NCI-H146 (cell line): ENCODE data around the gene HERC2.

Experiments used
- DNase-seq: peaks from one replicate; lab custom pipeline; 2025; lab: John Stamatoyannopoulos, UW

The HERC2 gene

GRCh38 chr15:28112101-28112760 is 209.7 kb downstream of the HERC2 start:
- no peak for DNase-seq

GRCh38 chr15:28111543-28111942 is 210.4 kb downstream of the HERC2 start:
- DNase-seq, result no peak

GRCh38 chr15:28110481-28110881 is 211.5 kb downstream of the HERC2 start:
- DNase-seq, result no peak

DNA sequence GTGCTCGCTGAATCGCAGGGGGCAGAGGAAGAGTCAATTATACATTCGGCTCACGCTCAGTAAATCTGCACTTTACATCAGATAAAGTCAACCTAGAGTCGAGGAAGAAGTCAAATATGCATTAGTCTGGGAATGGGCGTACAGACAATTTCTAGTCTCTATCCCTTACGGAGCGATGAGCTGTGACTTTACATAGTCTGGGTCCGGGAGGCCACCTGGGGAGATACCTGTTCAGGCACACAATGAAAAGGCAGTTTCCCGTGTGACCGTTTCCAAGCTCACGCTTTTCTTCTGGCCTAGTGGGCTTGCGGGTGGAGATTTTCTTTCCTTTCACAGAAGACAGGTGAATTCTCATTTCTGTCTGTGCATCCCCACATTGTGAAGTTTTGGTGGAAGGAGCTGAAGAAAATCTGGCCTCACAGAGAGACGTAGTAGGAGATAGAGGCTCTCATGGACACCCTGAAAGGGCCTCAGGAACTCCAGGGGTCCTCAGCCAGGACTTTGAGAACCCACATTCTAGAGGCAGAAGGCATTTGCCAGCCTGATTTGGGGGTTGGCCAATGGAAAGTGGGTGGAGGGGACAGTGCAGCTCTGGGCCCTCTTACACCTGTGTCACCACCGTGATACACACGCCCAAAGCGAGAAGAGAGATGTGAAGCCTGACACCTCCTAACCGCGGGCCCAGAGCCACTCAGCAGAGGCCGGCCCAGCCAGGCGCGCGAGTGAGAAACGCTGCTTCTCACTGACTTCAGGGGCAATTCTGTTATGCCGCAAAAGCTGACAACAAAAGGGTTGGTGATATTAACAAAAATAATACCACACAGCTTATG is 212.1 kb downstream of the HERC2 start:
- DNase-seq, result no peak

DNA sequence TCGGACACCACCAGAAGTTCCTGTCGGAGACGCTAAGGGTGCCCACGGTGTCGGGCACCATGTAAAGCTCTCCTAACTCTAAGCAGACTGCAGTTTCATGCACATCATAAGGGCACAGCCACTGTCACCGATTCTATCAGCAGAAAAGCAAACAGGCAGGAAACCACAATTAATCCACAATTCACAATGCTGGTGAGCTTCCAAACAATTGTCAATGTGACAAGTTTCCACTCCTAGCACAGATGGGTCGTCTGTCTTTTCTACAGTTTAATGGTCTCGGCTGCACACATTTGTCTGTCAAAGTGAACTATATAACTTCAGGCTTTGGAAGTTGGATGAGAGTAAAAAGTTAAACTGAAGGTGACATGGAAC is 214.1 kb downstream of the HERC2 start:
- no peak for DNase-seq

GRCh38 chr15:28107111-28107903 is 214.7 kb downstream of the HERC2 start:
- no peak for DNase-seq

- DNase-seq, result no peak
These were observed 215.5 kb downstream of the HERC2 start for GRCh38 chr15:28106294-28107110.

DNA sequence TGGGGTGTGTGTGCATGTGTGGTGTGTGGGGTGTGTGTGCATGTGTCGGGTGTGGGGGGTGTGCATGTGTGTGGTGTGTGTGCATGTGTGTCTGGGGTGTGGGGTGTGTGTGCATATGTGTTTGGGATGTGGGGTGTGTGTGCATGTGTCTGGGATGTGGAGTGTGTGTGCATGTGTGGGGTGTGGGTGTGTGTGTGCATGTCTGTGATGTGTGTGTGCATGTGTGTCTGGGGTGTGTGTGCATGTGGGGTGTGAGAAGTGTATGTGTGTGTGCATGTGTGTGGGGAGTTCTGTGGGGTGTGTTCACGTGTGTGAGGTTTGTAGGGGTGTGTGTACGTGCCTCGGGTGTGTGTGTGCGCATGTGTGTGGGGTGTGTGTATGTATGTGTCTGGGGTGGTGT is 216.2 kb downstream of the HERC2 start:
- DNase-seq, result no peak

DNA sequence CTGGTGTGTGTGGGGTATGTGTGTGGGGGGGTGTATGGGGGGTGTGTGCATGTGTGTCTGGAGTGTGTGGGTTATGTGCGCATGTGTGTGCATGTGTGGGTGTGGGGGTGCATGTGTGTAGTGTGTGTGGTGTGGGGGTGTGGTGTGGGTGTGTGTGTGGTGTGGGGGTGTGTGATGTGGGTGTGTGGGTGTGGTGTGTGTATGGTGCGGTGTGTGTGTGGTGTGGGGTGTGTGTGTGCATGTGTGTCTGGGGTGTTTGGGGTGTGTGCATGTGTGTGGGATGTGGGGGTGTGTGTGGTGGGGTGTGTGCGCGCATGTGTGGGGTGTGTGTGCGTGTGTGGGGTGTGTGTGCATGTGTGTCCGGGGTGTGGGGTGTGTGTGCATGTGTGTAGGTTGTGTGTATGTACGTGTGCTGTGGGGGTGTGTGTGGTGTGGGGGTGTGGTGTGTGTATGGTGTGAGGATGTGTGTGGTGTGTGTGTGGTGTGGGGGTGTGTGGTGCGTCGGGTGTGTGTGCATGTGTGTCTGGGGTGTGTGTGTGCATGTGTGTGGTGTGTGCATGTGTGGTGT is 216.7 kb downstream of the HERC2 start:
- DNase-seq, result no peak

DNA sequence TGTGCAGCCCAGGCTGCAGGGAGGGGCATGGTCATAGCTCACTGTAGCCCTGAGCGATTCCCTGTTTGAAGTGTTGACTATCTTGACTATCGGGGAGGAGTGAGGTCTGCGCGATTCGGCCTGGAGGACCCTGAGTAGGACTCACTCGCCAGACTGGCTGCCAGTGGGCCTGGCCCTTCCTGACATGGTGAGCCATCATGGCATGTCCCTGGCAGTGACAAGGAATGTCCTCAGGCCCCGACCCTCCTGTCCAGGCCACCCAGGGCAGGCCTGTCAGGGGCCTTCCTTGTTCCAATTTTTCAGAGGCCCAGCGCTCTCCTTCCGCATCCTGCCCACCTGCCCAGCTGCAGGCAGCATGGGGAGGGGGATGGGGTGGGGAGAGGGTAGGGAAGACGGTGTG is 217.7 kb downstream of the HERC2 start:
- DNase-seq, result no peak

- DNase-seq, result no peak
These were observed 218.1 kb downstream of the HERC2 start for GRCh38 chr15:28103831-28104230.

DNA sequence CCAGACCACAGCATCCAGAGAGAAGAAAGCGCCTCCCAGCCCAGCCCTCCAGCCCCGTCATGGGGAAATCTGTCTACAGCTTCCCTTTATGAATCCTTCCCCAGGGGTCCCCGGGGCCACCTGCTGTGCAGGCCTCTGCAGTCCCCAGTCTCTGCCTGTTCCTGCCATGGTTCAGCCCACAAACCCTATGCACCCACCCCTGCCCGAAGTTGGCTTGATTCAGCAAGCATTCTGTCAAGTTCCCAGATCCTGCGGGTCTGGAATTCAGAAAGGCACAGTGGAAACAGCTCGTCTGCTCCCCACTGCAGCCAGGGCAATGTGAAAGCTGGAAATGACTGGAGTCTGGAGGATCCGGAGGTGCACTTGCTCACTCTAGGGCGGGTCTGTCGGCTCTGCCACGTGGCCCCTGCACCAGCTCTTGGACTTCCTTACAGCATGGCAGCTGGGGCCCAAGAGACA is 220.0 kb downstream of the HERC2 start:
- DNase-seq, result no peak

DNA sequence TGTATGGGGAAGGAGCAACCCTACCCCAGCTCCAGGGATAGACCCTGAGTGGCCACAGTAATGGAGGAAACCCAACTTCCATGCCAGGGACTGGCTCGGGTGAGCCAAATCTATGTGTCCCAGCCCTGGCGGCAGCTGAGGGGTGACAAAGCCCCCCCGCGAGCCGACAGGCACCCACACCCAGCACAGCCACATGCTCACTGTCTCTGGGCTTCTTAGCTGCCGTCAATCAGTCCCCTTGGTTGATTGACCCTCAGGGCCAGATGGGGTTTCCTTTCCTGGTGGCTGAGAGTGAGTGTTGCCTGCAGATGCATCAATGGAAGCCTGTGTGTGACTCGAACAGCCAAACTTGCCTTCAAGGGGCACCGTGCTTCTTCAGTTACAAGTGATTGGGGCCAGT is 220.8 kb downstream of the HERC2 start:
- DNase-seq, result no peak

DNA sequence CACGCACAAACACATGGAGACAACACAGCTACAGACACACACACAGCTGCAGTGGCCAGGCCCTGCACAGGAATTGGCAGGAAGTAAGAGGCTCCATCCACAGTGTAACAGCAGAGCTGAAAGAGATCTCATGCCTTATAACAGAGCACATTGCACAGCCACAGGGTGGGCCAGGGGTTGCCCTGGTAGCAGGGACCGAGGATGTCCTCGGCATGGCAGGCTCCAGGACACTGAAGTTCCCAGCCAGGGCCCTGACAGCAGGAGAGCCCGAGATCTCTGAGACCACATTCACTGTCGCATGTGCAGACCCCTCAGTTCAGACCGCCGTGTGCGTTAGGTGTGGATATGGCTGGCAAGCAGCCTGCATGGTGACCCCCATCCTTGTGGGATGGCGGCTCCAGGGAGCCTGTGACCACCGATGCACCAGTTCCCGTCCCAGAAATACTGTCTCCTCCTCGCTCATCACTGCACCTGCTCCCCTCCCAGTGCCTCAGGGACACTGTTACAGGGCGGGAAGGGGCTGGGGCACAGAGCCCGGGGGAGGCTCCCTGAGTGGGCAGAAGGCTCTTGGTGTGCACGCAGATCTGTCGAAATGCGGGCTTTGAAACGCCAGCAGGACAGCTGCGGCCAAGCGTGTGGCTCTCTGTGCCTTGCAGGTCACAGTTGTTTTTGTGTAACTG is 221.3 kb downstream of the HERC2 start:
- no peak for DNase-seq

- no peak for DNase-seq
These were observed 222.3 kb downstream of the HERC2 start for GRCh38 chr15:28099555-28100140.

DNA sequence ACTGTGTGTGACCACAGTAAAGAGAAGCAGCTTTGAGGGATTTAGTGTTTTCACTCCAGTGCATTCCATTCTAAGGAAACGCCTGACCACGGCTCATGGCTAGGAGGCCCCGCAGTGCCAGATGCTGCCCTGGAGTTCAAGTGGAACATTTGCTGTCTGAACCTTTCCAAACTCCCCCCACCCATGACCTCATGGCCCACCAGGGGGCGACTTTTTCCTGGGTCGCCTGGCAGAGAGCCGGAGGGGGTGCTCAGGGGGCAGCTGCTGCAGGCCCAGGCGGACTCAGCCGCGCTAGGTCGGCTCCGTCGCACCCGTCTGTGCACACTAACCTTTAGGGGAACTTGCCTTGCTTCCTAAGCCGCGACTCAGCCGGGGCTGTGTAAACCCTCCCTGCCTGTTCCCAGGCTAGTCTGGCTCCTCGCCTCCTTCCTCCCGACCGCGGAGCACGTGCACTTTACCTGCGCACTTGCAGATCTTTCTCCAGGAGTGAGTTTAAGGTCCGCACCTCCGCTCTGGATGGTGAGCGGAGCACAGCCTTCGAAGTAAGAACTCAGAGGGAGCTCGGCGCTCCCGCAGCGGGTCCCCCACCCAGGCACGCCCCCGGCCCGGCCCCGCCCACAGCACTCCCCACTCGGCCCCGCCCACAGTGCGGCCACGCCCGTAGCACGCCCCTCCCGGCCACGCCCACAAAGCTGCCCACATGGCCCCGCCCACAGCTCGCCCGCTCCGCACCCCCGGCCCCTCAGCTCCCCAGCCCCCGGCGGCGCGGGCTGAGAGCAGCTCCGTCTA is 223.0 kb downstream of the HERC2 start, which contains the start of gene OCA2:
Gene OCA2, minus strand, starts transcription at position 550 of the 789 bp plus-strand sequence. CDS start 17,441 bp downstream, outside the sequence.
- DNase-seq, result peak; percentile 70

DNA sequence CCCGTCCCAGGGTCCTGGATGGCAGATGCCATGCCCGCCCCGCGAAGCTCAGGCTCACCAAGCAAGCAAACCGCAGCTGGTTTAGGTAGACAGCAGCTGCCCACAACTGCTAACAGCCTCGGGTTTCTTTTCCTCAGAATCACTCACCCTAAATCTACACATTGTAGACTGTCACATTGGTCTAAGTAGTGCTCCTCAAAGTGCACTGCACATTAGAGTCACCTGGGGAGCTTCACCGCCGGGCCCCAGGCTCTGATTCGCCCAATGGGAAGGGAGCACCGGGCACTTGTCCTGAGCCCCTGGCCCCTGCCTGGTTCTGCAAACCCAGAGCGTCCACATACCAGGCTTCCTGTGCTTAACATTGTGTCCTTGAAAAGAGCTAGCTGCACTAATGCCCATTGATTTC is 223.6 kb downstream of the HERC2 start:
- DNase-seq, result no peak

DNA sequence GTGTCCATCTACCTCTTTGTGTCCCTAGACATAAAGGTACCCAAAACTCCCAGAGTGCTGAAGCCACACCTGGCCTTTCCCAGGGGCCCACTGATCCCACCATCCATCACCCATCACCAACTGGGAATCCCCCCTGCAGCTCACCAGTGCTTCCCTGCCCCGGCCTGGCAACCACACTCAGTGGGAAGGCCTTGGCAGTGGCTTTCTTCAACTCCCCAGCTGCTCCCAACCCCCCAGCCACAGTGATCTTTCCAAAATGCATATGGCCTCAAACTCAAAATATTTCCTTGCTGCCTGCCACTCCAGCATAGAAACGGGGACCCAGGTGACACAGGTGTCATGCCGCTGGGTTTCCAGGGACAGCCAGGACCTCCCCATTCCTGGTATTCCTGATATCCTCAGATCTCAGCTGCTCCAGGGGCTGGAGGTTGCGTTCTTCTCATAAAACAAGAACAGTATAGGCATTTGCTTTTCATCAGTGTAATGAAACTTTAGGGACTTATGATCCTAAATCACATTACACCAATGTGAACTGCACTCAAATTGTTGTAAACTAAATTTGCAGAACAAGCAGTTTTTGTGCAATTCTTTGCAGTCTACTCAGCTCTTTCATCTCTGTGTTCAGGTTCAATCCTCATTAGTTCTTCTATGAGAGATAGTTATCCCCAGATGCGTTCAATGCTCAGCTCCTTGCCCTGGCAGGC is 224.2 kb downstream of the HERC2 start:
- no peak for DNase-seq
